Brain microvascular endothelial cell (primary cell): Measurements from ENCODE around the gene WLS.
"Not testable (repeated sequence)": the region's sequence is repeated elsewhere in the genome, so short reads cannot be mapped to it uniquely, and the experiment has no call there.

ENCODE experiments used
- DNase-seq: peaks from one replicate; pipeline ENCODE4 v3.0.0-alpha.2; 2020
- H3K27ac ChIP-seq: fragments of 250-450 bp; sonication (Bioruptor Pico); 2 replicates; pipeline ENCODE4 v1.5.1; 2020; ENCODE audit warnings: mild to moderate bottlenecking, moderate library complexity
- H3K27me3 ChIP-seq: fragments of 250-450 bp; sonication (Bioruptor Pico); replicated peaks from 2 replicates; pipeline ENCODE4 v1.5.1; 2020; ENCODE audit warnings: mild to moderate bottlenecking
- H3K36me3 ChIP-seq: fragments of 250-450 bp; sonication (Bioruptor Pico); replicated peaks from 2 replicates; pipeline ENCODE4 v1.5.1; 2020; ENCODE audit warnings: mild to moderate bottlenecking
- H3K4me3 ChIP-seq: 2 replicates; pipeline ENCODE4 v1.5.1; 2011; ENCODE audit warnings: low read depth, mild to moderate bottlenecking, control low read depth, low read length, moderate library complexity
- CTCF ChIP-seq: IDR thresholded peaks from 2 replicates; pipeline ENCODE4 v1.5.1; 2011; ENCODE audit warnings: low read depth, mild to moderate bottlenecking, moderate library complexity, low read length, control low read depth, inconsistent platforms; ENCODE audit errors: missing control alignments
- in situ Hi-C: cut with HindIII; loops from 2 replicates; pipeline ENCODE4 v1.10.0; 2017; ENCODE audit warnings: low sequenced_read_pairs, low pct_ligation_motif_present

Gene WLS

GRCh38 chr1:68167211-68167610, 65.1 kb downstream of the WLS start:
- Histone ChIP-seq H3K27me3 (no peaks in the 10 kb centered on the region), H3K36me3 (peaks cover 15% of the 10 kb centered on the region), H3K4me3 (no peak overlapping the region), H3K27ac (no peak overlapping the region)
- in situ Hi-C loops = no loop called here
- DNase-seq = no peak
- no peak for TF ChIP-seq CTCF

GRCh38 chr1:68166348-68166747, 66.0 kb downstream of the WLS start:
- TF ChIP-seq CTCF = no peak
- no peak for DNase-seq
- no peak overlapping the region for H3K27ac ChIP-seq
- no peaks in the 10 kb centered on the region for H3K27me3 ChIP-seq
- peaks cover 15% of the 10 kb centered on the region for H3K36me3 ChIP-seq
- in situ Hi-C loops = no loop called here
- no peak overlapping the region for H3K4me3 ChIP-seq

GRCh38 chr1:68165665-68166064, 66.7 kb downstream of the WLS start:
- no peaks in the 10 kb centered on the region for H3K27me3 ChIP-seq

GRCh38 chr1:68164918-68165317, 67.4 kb downstream of the WLS start:
- in situ Hi-C loops = no loop called here
- TF ChIP-seq CTCF = no peak
- peaks cover 15% of the 10 kb centered on the region for H3K36me3 ChIP-seq
- H3K27me3 ChIP-seq = no peaks in the 10 kb centered on the region
- DNase-seq = no peak
- no peak overlapping the region for H3K27ac ChIP-seq
- H3K4me3 ChIP-seq = no peak overlapping the region

More at GRCh38 chr1:68165665-68166064, 66.7 kb downstream of the WLS start:
- no peak for DNase-seq
- TF ChIP-seq CTCF = no peak
- in situ Hi-C loops = no loop called here
- H3K36me3 ChIP-seq = peaks cover 15% of the 10 kb centered on the region
- no peak overlapping the region for H3K4me3 ChIP-seq
- no peak overlapping the region for H3K27ac ChIP-seq

- no peaks in the 10 kb centered on the region for H3K27me3 ChIP-seq
- H3K4me3 ChIP-seq = no peak overlapping the region
- TF ChIP-seq CTCF = no peak
- in situ Hi-C loops = no loop called here
- no peak for DNase-seq
- peaks cover 18% of the 10 kb centered on the region for H3K36me3 ChIP-seq
- H3K27ac ChIP-seq = no peak overlapping the region
These were observed 69.1 kb downstream of the WLS start for GRCh38 chr1:68163220-68163619.

GRCh38 chr1:68162761-68163160, 69.6 kb downstream of the WLS start:
- Histone ChIP-seq H3K27me3 (no peaks in the 10 kb centered on the region), H3K4me3 (no peak overlapping the region), H3K27ac (no peak overlapping the region), H3K36me3 (peaks cover 22% of the 10 kb centered on the region)
- TF ChIP-seq CTCF = peak; percentile 45
- DNase-seq = no peak
- in situ Hi-C loops = no loop called here

GRCh38 chr1:68161672-68162071, 70.7 kb downstream of the WLS start:
- DNase-seq, H3K27me3 ChIP-seq, in situ Hi-C loops, H3K4me3 ChIP-seq, H3K27ac ChIP-seq: not testable (repeated sequence)
- peaks cover 25% of the 10 kb centered on the region for H3K36me3 ChIP-seq

- H3K27me3 ChIP-seq, H3K4me3 ChIP-seq, DNase-seq, in situ Hi-C loops, H3K27ac ChIP-seq: not testable (repeated sequence)
- peaks cover 32% of the 10 kb centered on the region for H3K36me3 ChIP-seq
These were observed 71.4 kb downstream of the WLS start for GRCh38 chr1:68160935-68161334.
